Activated gamma-delta T cell treated with Interleukin-2 at 50 U/mL for 16 hours (primary cell): ENCODE measurements around the gene LMAN2.

Experiments used
- DNase-seq: peaks from one replicate; pipeline ENCODE4 v3.0.0-alpha.2; 2020

The LMAN2 gene

GRCh38 chr5:177351392-177352329 is at the start of gene LMAN2:
Gene LMAN2 (minus strand): TSS chr5:177351668. CDS start chr5:177351647, 21 bp downstream.
- peak; percentile 88 for DNase-seq

- no peak for DNase-seq
Measured at GRCh38 chr5:177399997-177400868, 48.8 kb upstream of the LMAN2 start, which contains the start of gene PFN3. Gene PFN3 (minus strand): TSS chr5:177400661. CDS start chr5:177400576, 85 bp downstream.

- DNase-seq, result no peak
Measured at GRCh38 chr5:177397875-177398390, 46.5 kb upstream of the LMAN2 start.

GRCh38 chr5:177396807-177397206 is 45.3 kb upstream of the LMAN2 start:
- DNase-seq, result no peak

- DNase-seq, result no peak
Measured at GRCh38 chr5:177396078-177396477, 44.6 kb upstream of the LMAN2 start.

- no peak for DNase-seq
Measured at GRCh38 chr5:177393990-177394389, 42.5 kb upstream of the LMAN2 start.

- DNase-seq, result no peak
Measured at GRCh38 chr5:177393206-177393765, 41.8 kb upstream of the LMAN2 start.

- no peak for DNase-seq
Measured at GRCh38 chr5:177392765-177393164, 41.3 kb upstream of the LMAN2 start.

GRCh38 chr5:177390363-177391300 is 39.2 kb upstream of the LMAN2 start:
- DNase-seq, result peak; percentile 88

- peak; percentile 58 for DNase-seq
Measured at GRCh38 chr5:177389241-177390169, 38.0 kb upstream of the LMAN2 start.

GRCh38 chr5:177388521-177389052 is 37.1 kb upstream of the LMAN2 start:
- DNase-seq, result no peak

- no peak for DNase-seq
Measured at GRCh38 chr5:177387405-177387804, 35.9 kb upstream of the LMAN2 start.

- no peak for DNase-seq
Measured at GRCh38 chr5:177386542-177386941, 35.1 kb upstream of the LMAN2 start.

- DNase-seq, result no peak
Measured at GRCh38 chr5:177385720-177386119, 34.3 kb upstream of the LMAN2 start.

GRCh38 chr5:177384134-177384533 is 32.7 kb upstream of the LMAN2 start, which contains the start of gene SLC34A1:
Gene SLC34A1 (plus strand): TSS chr5:177384434. CDS start chr5:177385742, 1,308 bp downstream.
- no peak for DNase-seq

GRCh38 chr5:177383181-177383580 is 31.7 kb upstream of the LMAN2 start:
- no peak for DNase-seq

- DNase-seq, result no peak
Measured at GRCh38 chr5:177382423-177383029, 31.1 kb upstream of the LMAN2 start.

GRCh38 chr5:177380805-177381126 is 29.3 kb upstream of the LMAN2 start:
- no peak for DNase-seq
